Breast epithelium (tissue), 4 donors: ENCODE data around the gene FXYD7. TPM values are rescaled to one million over a fixed set of nuclear protein-coding genes. Genes with fewer than 3 reads are reported as not detected.

Experiments
- DNase-seq, 2 donors: peaks; one replicate each; pipeline ENCODE4 v3.0.0-alpha.2; 2019; ENCODE audit warnings: low spot score in 2 of 2
- H3K27ac ChIP-seq, 2 donors: fragments of 200-600 bp; sonication (generic) in 1 of 2; one replicate each; pipeline ENCODE4 v1.5.1; 2016 to 2019; ENCODE audit warnings: mild to moderate bottlenecking in 1 of 2
- H3K27me3 ChIP-seq, 2 donors: fragments of 200-600 bp; sonication (generic) in 1 of 2; one replicate each; pipeline versions ENCODE4 v1.5.1 to v1.6.0; 2017 to 2019; ENCODE audit warnings: control low read depth in 1 of 2, mild to moderate bottlenecking in 1 of 2
- H3K36me3 ChIP-seq: fragments of 200-600 bp; one replicate; pipeline ENCODE4 v1.5.1; 2019
- H3K4me1 ChIP-seq, 2 donors: fragments of 200-600 bp; sonication (generic); one replicate each; pipeline ENCODE4 v1.5.1; 2016 to 2019; ENCODE audit warnings: control low read depth in 1 of 2
- H3K4me3 ChIP-seq, 3 donors: fragments of 200-600 bp; sonication (generic); 1 replicate in 2 of 3; 2 replicates in 1 of 3; pipeline ENCODE4 v1.5.1; 2016 to 2019; ENCODE audit warnings: mild to moderate bottlenecking in 3 of 3, moderate library complexity in 2 of 3
- H3K9me3 ChIP-seq, 2 donors: fragments of 200-600 bp; sonication (generic) in 1 of 2; one replicate each; pipeline ENCODE4 v1.5.1; 2016 to 2019; ENCODE audit warnings: control low read depth in 1 of 2
- POLR2A ChIP-seq: fragments of 450-650 bp; IDR thresholded peaks from one replicate; pipeline ENCODE4 v1.6.1; 2016; ENCODE audit warnings: antibody characterized with exemption, mild to moderate bottlenecking, moderate library complexity
- POLR2AphosphoS5 ChIP-seq, 3 donors: sonication (generic); formaldehyde crosslinking; IDR thresholded peaks; one replicate each; pipeline ENCODE4 v1.6.1; 2017; ENCODE audit warnings: antibody characterized with exemption in 3 of 3
- intact Hi-C: fragments of 100-400 bp; cut with DNase I; formaldehyde crosslinking; loops from one replicate; pipeline ENCODE4 v1.15.1; 2023; ENCODE audit warnings: low total_unique reads
- total RNA-seq, 3 donors: library from RNA; depleted of rRNA; stranded (reverse); fragments of >200 nt; gene quantifications; one replicate each; pipeline ENCODE4 v1.1.0, GENCODE V29; 2016
- TF ChIP-seq, protein P1 (sequence below), 3 donors: fragments of 450-650 bp; IDR thresholded peaks; one replicate each; pipeline ENCODE4 v1.5.1; 2016 to 2017; ENCODE audit warnings: antibody characterized with exemption in 3 of 3, mild to moderate bottlenecking in 3 of 3, moderate library complexity in 3 of 3

Gene FXYD7
- total RNA-seq, 3 donors from 2014 or later, result not detected

DNA sequence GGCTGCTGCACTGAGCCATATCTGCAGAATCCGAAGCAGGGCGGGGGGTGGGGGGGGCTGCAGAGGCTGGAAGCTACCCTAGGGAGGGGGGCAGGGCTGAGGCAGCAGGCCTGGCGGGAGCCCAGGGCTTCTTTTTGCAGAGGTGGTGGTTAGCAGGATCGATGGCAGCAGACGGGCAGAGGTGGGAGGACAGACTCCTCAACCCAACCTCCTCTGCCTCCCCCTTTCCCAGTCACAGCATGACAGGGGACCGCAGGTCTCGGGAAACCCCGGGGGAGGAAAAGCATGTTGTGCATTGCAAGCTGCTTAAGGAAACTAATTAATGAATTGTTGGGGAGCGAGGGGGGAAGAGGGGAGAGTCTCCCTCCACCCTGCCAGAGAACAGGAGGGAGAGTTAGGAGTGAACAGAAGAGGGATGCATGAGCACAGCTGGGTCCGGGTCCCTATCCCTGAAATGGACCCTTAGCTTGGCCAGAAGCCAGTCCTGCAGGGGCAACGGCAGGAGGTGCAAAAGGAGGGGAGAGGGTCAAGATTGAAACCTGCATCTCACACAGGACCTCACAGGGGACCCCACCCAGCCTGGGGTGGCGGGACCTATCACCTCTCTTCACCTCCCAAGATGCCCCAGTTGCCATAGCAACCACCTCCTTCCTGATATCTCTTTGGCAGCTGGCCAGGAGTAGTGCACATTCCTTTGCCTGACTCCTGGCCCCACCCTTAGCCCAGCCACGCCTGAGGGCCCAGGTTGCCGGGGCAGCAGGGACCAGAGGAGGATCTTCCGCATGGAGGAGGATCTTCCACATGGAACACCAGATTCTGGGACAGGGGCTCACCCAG is 1.8 kb downstream of the FXYD7 start:
- H3K36me3 ChIP-seq, result no peaks in the 10 kb centered on the region
- no peak overlapping the region for H3K4me3 ChIP-seq
- no peak overlapping the region for H3K27ac ChIP-seq
- no peak for DNase-seq
- H3K9me3 ChIP-seq, result no peaks in the 10 kb centered on the region
- H3K4me1 ChIP-seq, result peaks cover 0 to 5% of the 10 kb centered on the region in 2 donors
- TF ChIP-seq POLR2AphosphoS5 (IDR thresholded peaks at IDR 0.05) (no peak), POLR2A (no peak)
- TF ChIP-seq, protein P1, sequence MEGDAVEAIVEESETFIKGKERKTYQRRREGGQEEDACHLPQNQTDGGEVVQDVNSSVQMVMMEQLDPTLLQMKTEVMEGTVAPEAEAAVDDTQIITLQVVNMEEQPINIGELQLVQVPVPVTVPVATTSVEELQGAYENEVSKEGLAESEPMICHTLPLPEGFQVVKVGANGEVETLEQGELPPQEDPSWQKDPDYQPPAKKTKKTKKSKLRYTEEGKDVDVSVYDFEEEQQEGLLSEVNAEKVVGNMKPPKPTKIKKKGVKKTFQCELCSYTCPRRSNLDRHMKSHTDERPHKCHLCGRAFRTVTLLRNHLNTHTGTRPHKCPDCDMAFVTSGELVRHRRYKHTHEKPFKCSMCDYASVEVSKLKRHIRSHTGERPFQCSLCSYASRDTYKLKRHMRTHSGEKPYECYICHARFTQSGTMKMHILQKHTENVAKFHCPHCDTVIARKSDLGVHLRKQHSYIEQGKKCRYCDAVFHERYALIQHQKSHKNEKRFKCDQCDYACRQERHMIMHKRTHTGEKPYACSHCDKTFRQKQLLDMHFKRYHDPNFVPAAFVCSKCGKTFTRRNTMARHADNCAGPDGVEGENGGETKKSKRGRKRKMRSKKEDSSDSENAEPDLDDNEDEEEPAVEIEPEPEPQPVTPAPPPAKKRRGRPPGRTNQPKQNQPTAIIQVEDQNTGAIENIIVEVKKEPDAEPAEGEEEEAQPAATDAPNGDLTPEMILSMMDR (IDR thresholded peaks at IDR 0.05), result no peak
- H3K27me3 ChIP-seq, result peaks cover 0 to 19% of the 10 kb centered on the region in 2 donors
- intact Hi-C loops, result no loop called here

GRCh38 chr19:35146746-35147459 is 3.8 kb downstream of the FXYD7 start:
- intact Hi-C loops, result no loop called here
- Histone ChIP-seq H3K9me3 (no peaks in the 10 kb centered on the region), H3K27me3 (peaks cover 0 to 19% of the 10 kb centered on the region in 2 donors), H3K4me3 (no peak overlapping the region), H3K36me3 (no peaks in the 10 kb centered on the region), H3K4me1 (peaks cover 0 to 1% of the 10 kb centered on the region in 2 donors), H3K27ac (no peak overlapping the region)
- TF ChIP-seq POLR2AphosphoS5 (IDR thresholded peaks at IDR 0.05), result no peak
- TF ChIP-seq, protein P1 (IDR thresholded peaks at IDR 0.05), result no peak
- no peak for TF ChIP-seq POLR2A
- no peak for DNase-seq

DNA sequence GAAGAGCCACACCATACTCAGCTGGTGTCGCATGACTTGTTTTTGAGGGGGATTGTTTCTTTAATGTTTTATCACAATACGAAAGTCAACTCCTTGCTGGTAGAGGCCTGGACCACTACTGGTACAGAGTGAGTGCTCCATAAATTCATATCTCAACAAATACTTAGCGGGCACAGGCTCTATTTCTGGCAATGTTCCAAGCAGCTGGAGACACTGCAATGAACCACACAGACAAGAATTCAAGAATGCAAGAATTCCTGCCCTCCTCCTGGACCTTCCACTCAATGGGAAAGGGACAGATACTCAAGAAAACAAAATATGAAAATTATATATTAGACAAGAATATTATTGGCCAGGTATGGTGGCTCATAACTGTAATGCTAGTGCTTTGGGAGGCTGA is 6.4 kb downstream of the FXYD7 start:
- TF ChIP-seq POLR2A (no peak), POLR2AphosphoS5 (IDR thresholded peaks at IDR 0.05) (no peak)
- TF ChIP-seq, protein P1 (IDR thresholded peaks at IDR 0.05), result no peak
- Histone ChIP-seq H3K9me3 (no peaks in the 10 kb centered on the region), H3K27ac (no peak overlapping the region), H3K36me3 (no peaks in the 10 kb centered on the region), H3K27me3 (peaks cover 0 to 6% of the 10 kb centered on the region in 2 donors), H3K4me3 (no peak overlapping the region), H3K4me1 (no peaks in the 10 kb centered on the region)
- DNase-seq, result no peak
- intact Hi-C loops, result no loop called here

DNA sequence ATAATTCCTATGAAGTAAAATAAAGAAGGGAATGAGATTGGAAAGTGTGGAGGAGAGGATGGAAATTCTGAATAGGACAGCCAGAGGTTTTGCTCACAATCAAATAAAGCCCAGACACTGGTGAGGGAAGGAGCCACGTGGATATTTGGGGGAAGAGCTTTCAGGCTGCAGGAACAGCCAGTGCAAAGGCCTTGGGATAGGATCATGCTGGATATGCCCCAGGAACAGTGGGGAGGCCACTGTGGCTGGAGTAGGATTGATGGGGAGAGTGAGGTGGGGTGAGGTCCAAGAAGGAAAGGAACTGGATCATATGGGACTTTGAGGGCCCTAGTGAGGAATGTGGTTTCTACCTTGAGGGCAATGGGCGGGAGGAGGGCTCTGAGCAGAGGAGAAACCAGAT is 7.4 kb downstream of the FXYD7 start:
- TF ChIP-seq, protein P1 (IDR thresholded peaks at IDR 0.05), result no peak
- TF ChIP-seq POLR2A (no peak), POLR2AphosphoS5 (IDR thresholded peaks at IDR 0.05) (no peak)
- H3K27me3 ChIP-seq, result no peaks in the 10 kb centered on the region
- no peak overlapping the region for H3K27ac ChIP-seq
- H3K36me3 ChIP-seq, result no peaks in the 10 kb centered on the region
- no peak overlapping the region for H3K4me3 ChIP-seq
- H3K4me1 ChIP-seq, result no peaks in the 10 kb centered on the region
- no peak for DNase-seq
- intact Hi-C loops, result loop anchor here (10.0 kb wide), 1 partner anchor 114 kb away; the partner anchor contains the start of gene USF2
- no peaks in the 10 kb centered on the region for H3K9me3 ChIP-seq
